Loucy (cell line): Measurements from ENCODE around the gene FYN.

Experiments
- CTCF ChIP-seq: fragments of 200-600 bp; sonication (generic); conservative IDR thresholded peaks from 2 replicates; pipeline ENCODE4 v1.5.1; 2014; ENCODE audit warnings: mild to moderate bottlenecking, antibody characterized with exemption, low read length
- EZH2phosphoT487 ChIP-seq: fragments of 200-600 bp; IDR thresholded peaks from 2 replicates; pipeline ENCODE4 v1.6.1; 2018; ENCODE audit warnings: antibody characterized with exemption, mild to moderate bottlenecking, moderate library complexity, borderline replicate concordance

- TF ChIP-seq CTCF = no peak
- TF ChIP-seq EZH2phosphoT487 = no peak
Observed at GRCh38 chr6:111644893-111645430, 228.3 kb downstream of the FYN start.
